Panc1 (cell line): Measurements from ENCODE around the gene SND1. TPM values are rescaled to one million over a fixed set of nuclear protein-coding genes. Genes with fewer than 3 reads are reported as not detected.

Experiments used
- ATAC-seq: fragments of 200-7000 bp; cut with Tn5 transposase; 2 replicates; pipeline ENCODE4 v1.9.1; 2020; ENCODE audit warnings: mild to moderate bottlenecking, moderate library complexity
- BruUV-seq: library from RNA; stranded (reverse); fragments of 400-500 nt; replicated peaks from 2 replicates; lab custom pipeline; 2021; lab: Mats Ljungman, UMichigan
- CTCF ChIA-PET: fragments of 300-600 bp; sonication (Branson Sonifier 250); formaldehyde crosslinking; loops from one replicate; lab custom pipeline; 2022; ENCODE audit warnings: antibody characterized with exemption; lab: Charles Lee
- POLR2A ChIA-PET: fragments of 300-600 bp; sonication (Branson Sonifier 250); formaldehyde crosslinking; loops from one replicate; lab custom pipeline; 2022; ENCODE audit warnings: antibody characterized with exemption; lab: Charles Lee
- DNase-seq: peaks from one replicate; pipeline ENCODE4 v3.0.0-alpha.2; 2010; ENCODE audit warnings: low read depth, low spot score
- H3K27ac ChIP-seq: 2 replicates; pipeline ENCODE4 v1.5.1; 2011; ENCODE audit warnings: mild to moderate bottlenecking, low read length, inconsistent platforms
- H3K27me3 ChIP-seq: fragments of 200-500 bp; sonication (Bioruptor generic); 2 replicates; pipeline ENCODE4 v1.6.0; 2014; ENCODE audit warnings: low read length, inconsistent platforms; ENCODE audit not compliant: control insufficient read depth, insufficient read depth
- H3K36me3 ChIP-seq: fragments of 200-500 bp; sonication (Bioruptor generic); 2 replicates; pipeline ENCODE4 v1.5.1; 2014; ENCODE audit warnings: inconsistent platforms, mild to moderate bottlenecking, low read length, moderate library complexity; ENCODE audit not compliant: control insufficient read depth, insufficient read depth
- H3K4me1 ChIP-seq: 2 replicates; pipeline ENCODE4 v1.5.1; 2011; ENCODE audit warnings: inconsistent platforms, mild to moderate bottlenecking, low read length, moderate library complexity; ENCODE audit not compliant: control insufficient read depth, insufficient read depth
- H3K4me3 ChIP-seq, 2 experiments: 2 replicates each; pipeline ENCODE4 v1.5.1; 2011 to 2012; ENCODE audit warnings: low read depth in 2 of 2, low read length in 2 of 2, mild to moderate bottlenecking in 2 of 2, inconsistent platforms in 1 of 2, moderate library complexity in 1 of 2
- H3K9me3 ChIP-seq: fragments of 200-500 bp; sonication (Bioruptor generic); 2 replicates; pipeline ENCODE4 v1.5.1; 2014; ENCODE audit warnings: low read depth, mild to moderate bottlenecking, inconsistent platforms, low read length, moderate library complexity; ENCODE audit not compliant: control insufficient read depth, insufficient read depth
- POLR2AphosphoS5 ChIP-seq: IDR thresholded peaks from 2 replicates; pipeline ENCODE4 v1.6.1; 2012; ENCODE audit warnings: mild to moderate bottlenecking, low read depth, low read length, moderate library complexity
- SIN3A ChIP-seq: IDR thresholded peaks from 2 replicates; pipeline ENCODE4 v1.6.1; 2012; ENCODE audit warnings: low read depth, mild to moderate bottlenecking, low read length, moderate library complexity, borderline replicate concordance; ENCODE audit not compliant: insufficient read depth
- TCF7L2 ChIP-seq: IDR thresholded peaks from 2 replicates; pipeline ENCODE4 v1.6.1; 2011; ENCODE audit warnings: mild to moderate bottlenecking, low read depth, low read length, inconsistent platforms
- in situ Hi-C: cut with HindIII; loops from 2 replicates; pipeline ENCODE4 v1.10.0; 2016; ENCODE audit warnings: low sequenced_read_pairs, low pct_unique_long_range_greater_than_20kb
- intact Hi-C: fragments of 100-400 bp; cut with micrococcal nuclease; formaldehyde crosslinking; loops from one replicate; pipeline ENCODE4 v1.10.0; 2022; ENCODE audit not compliant: unreplicated experiment
- total RNA-seq: library from RNA; stranded (reverse); gene quantifications from one replicate; pipeline ENCODE4 v1.2.1, GENCODE V29; 2021; ENCODE audit not compliant: unreplicated experiment
- TF ChIP-seq, protein P1 (sequence below): fragments of 450-650 bp; IDR thresholded peaks from 2 replicates; pipeline ENCODE4 v1.5.1; 2017; ENCODE audit warnings: mild to moderate bottlenecking
- TF ChIP-seq, protein P2 (sequence below), 2 experiments: IDR thresholded peaks; 2 replicates each; pipeline ENCODE4 v1.6.1; 2011 to 2012; ENCODE audit warnings: low read depth in 2 of 2, control low read depth in 1 of 2, low read length in 1 of 2, mild to moderate bottlenecking in 1 of 2, moderate library complexity in 1 of 2; ENCODE audit not compliant: insufficient read depth in 1 of 2

SND1 gene
- total RNA-seq, 1 experiment from 2014 or later: 176 TPM

DNA sequence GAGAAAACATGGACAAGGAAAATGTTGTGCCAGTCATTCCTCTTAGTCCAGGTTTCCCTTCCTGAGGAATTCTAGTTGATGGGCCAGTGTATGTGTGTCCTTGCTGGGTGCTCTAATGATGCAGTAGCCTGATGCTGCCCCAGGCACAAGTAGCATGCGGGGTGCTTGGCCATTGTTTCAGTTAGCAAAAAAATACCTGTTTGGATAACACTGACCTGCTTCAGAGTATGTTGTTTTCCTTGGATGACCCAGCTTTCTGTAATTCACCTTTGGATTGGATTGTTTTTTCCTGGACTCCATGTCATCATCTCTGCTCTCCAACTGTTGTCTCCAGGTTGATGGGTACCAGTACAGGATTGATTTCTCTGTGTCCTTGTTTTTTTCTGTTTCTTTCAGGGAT is 169.2 kb downstream of the SND1 start:
- CTCF ChIA-PET: no interaction called here
- Histone ChIP-seq H3K27me3 (no peaks in the 10 kb centered on the region), H3K4me1 (no peaks in the 10 kb centered on the region), H3K36me3 (no peaks in the 10 kb centered on the region; the same call in 1 of the 2 replicates), H3K27ac (no peak overlapping the region), H3K9me3 (no peaks in the 10 kb centered on the region), H3K4me3 (no peak overlapping the region)
- POLR2A ChIA-PET: no interaction called here
- BruUV-seq: no TSS peak
- intact Hi-C loops (no loop called here), in situ Hi-C loops (no loop called here)
- ATAC-seq (no peak), DNase-seq (no peak)
- TF ChIP-seq TCF7L2: no peak
- no peak for TF ChIP-seq POLR2AphosphoS5
- TF ChIP-seq, protein P1, sequence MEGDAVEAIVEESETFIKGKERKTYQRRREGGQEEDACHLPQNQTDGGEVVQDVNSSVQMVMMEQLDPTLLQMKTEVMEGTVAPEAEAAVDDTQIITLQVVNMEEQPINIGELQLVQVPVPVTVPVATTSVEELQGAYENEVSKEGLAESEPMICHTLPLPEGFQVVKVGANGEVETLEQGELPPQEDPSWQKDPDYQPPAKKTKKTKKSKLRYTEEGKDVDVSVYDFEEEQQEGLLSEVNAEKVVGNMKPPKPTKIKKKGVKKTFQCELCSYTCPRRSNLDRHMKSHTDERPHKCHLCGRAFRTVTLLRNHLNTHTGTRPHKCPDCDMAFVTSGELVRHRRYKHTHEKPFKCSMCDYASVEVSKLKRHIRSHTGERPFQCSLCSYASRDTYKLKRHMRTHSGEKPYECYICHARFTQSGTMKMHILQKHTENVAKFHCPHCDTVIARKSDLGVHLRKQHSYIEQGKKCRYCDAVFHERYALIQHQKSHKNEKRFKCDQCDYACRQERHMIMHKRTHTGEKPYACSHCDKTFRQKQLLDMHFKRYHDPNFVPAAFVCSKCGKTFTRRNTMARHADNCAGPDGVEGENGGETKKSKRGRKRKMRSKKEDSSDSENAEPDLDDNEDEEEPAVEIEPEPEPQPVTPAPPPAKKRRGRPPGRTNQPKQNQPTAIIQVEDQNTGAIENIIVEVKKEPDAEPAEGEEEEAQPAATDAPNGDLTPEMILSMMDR: no peak
- TF ChIP-seq, protein P2, sequence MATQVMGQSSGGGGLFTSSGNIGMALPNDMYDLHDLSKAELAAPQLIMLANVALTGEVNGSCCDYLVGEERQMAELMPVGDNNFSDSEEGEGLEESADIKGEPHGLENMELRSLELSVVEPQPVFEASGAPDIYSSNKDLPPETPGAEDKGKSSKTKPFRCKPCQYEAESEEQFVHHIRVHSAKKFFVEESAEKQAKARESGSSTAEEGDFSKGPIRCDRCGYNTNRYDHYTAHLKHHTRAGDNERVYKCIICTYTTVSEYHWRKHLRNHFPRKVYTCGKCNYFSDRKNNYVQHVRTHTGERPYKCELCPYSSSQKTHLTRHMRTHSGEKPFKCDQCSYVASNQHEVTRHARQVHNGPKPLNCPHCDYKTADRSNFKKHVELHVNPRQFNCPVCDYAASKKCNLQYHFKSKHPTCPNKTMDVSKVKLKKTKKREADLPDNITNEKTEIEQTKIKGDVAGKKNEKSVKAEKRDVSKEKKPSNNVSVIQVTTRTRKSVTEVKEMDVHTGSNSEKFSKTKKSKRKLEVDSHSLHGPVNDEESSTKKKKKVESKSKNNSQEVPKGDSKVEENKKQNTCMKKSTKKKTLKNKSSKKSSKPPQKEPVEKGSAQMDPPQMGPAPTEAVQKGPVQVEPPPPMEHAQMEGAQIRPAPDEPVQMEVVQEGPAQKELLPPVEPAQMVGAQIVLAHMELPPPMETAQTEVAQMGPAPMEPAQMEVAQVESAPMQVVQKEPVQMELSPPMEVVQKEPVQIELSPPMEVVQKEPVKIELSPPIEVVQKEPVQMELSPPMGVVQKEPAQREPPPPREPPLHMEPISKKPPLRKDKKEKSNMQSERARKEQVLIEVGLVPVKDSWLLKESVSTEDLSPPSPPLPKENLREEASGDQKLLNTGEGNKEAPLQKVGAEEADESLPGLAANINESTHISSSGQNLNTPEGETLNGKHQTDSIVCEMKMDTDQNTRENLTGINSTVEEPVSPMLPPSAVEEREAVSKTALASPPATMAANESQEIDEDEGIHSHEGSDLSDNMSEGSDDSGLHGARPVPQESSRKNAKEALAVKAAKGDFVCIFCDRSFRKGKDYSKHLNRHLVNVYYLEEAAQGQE (IDR thresholded peaks at IDR 0.05; ENCODE audit: insufficient read depth in 1 of 2, low read depth in 2 of 2, low read length in 1 of 2): no peak
- TF ChIP-seq SIN3A: no peak

DNA sequence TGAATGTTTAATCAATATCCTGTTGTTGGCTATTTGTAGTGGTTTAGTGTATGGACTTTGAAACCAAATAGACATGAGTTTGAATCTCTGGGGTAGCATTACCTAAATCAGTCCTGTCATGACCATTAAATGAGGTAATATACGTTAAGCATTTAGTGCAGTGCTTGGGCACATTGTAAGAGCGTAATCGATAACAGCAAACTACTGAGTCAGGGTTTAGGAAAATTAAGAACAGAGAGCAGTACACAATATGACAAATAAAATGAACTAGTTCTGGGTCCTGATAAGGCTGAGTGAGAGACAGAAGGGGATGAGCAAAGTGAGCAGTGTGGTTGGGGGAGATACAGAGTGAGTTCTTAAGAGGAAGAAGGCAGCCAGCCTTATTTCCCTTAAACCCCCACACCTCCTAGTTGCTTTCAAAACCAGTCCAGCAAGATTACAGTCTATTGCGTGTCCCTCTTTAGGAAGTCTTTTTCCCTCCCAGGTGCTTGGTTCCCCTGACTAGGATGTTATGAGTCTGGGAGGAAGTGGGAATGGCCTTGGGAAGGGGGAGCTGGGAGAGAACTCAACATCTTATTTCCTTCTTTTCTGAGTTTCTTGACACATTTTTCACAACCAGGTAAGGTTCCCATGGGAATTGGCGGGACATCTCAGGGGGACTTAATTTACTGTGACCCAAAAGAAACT is 171.0 kb downstream of the SND1 start:
- Histone ChIP-seq H3K9me3 (no peaks in the 10 kb centered on the region), H3K4me3 (no peak overlapping the region), H3K36me3 (no peaks in the 10 kb centered on the region; the same call in 1 of the 2 replicates), H3K27ac (no peak overlapping the region), H3K4me1 (no peaks in the 10 kb centered on the region), H3K27me3 (no peaks in the 10 kb centered on the region)
- no peak for DNase-seq
- POLR2A ChIA-PET: no interaction called here
- in situ Hi-C loops: no loop called here
- no peak for TF ChIP-seq POLR2AphosphoS5
- TF ChIP-seq, protein P2 (IDR thresholded peaks at IDR 0.05; ENCODE audit: insufficient read depth in 1 of 2, low read depth in 2 of 2, low read length in 1 of 2): no peak
- CTCF ChIA-PET: no interaction called here
- intact Hi-C loops: no loop called here
- no peak for ATAC-seq
- BruUV-seq: no TSS peak
